Right lung (tissue), 5 donors: Measurements from ENCODE around the gene ROR2. TPM values are rescaled to one million over a fixed set of nuclear protein-coding genes. Genes with fewer than 3 reads are reported as not detected.

Experiments used
- DNase-seq, 2 donors: peaks; one replicate each; pipeline ENCODE4 v3.0.0-alpha.2; 2013
- polyA plus RNA-seq, 5 donors: library from polyadenylated mRNA; unstranded; fragments of 120-200 nt; gene quantifications; one replicate each; pipeline versions ENCODE4 v1.2.1 to v1.2.3, GENCODE V29; 2013; ENCODE audit warnings: inconsistent platforms in 1 of 5, low replicate concordance in 1 of 5; ENCODE audit not compliant: insufficient read length in 5 of 5, insufficient read depth in 1 of 5

The ROR2 gene
- polyA plus RNA-seq, 5 donors, result 24.4 to 33.5 (median 29.7) TPM

DNA sequence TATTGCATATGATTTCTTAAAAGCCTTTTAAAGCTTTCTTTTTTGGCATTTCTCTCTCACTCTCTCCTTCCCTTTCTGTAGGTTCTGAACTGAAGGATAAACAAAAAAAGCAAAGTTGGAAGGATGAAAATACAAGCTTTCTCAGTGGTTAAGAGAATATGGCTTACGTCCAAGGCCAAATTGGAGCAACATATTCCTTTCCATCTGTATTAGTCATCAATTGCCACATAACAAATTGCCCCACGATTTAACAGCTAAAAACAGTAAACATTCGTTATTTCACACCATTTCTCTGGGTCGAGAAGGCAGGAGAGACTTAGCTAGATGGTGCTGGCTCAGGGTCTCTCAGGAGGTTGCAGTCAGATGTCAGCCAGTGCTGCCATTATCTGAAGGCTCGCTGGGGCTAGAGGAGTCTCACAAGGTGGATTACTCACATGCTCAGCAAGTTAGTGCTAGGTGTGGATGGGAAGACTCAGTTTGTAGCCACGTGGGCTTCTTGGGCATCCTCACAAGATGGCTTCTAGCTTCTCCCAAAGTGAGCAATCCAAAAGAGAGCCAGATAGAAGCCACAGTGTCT is 2.0 kb upstream of the ROR2 start:
- no peak for DNase-seq

DNA sequence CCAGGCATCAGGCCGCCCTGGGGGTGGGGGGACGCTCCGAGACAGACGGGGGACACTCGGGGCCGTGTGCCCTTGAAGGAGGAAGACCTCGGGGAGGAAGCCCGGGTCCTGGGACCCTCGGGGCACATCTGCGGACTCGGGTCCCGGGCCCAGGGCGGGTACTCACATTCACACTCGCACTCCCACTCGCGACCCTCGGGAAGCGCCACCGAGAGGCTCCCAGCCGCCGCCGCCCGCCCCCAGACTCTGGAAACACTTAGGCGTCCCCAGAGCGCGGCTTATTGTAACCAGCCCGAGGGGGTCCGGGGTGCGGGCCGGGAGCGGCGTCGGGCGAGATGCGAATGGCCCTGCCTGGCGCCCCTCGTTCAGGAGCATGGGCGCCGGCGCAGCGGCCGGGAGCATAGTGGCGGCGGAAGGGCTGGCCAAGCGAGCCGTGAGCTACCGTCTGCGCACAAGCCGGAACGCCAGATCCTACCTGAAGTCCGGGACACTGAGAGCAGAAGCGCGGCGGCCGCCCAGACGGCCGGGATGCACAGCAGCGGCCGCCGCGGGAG is 559 bp downstream of the ROR2 start:
- no peak for DNase-seq

DNA sequence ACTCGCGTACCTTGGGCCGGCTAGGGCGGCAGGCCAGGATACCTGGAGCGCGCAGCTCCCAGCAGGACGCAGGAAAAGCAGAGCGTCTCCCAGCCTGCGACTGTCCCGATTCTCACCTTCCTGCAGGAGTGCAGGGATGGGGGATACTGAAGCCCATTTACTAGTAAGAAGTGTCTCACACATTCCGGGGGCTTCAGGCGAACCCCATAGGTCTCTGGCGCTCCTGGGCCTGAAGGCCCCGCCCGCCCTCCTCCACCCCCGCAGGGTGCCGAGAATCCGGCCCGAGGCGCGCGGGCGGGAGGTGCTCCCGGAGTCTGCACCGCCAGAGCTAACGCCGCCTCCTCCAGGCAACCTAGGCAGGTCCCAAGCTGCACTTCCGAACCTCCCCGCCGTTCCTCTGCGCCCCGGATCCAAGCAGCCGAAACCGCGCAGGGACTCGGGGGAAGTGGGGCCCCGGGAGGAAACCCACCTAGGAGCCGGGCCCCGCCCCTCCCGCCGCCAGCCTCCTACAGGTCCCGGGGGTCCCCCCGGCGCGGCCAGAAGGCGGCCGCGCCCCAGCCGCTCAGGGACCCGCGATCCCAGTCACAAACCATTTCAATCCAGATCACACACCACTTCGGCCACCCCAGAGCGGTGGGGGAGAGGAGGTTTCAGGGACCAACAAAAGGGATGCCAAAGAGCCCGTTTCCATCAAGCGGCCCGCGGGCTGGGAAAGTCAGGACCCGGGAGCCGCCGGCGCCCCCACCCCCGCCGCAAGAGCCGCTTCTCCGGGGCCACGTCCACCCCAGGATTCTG is 1.2 kb downstream of the ROR2 start:
- DNase-seq, result peak; percentile 58 to 61

DNA sequence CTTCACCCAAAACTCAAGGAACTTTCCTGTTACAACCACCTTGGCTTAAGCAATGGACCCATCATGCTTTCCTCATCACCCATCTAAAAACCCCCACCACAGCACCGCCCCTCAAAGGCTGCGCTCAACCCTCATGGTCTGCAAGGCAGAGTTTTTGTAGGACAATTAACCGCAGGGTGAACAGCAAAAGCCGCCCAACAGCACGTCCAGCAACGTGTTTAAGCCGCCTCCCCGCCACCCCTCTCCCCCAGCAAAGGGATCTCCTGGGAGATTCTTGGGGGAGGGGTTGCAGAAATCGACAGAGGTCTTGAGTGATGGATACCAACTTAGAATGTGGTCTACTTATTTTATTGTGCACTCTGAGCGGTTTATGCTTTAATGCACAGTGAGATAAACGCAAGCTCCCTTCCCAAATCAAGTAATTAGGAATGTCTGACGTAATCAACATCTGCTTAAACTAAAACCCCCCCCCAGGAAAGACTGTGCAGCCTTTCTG is 1.9 kb downstream of the ROR2 start:
- peak in 1 of 2 donors; percentile 51 for DNase-seq

DNA sequence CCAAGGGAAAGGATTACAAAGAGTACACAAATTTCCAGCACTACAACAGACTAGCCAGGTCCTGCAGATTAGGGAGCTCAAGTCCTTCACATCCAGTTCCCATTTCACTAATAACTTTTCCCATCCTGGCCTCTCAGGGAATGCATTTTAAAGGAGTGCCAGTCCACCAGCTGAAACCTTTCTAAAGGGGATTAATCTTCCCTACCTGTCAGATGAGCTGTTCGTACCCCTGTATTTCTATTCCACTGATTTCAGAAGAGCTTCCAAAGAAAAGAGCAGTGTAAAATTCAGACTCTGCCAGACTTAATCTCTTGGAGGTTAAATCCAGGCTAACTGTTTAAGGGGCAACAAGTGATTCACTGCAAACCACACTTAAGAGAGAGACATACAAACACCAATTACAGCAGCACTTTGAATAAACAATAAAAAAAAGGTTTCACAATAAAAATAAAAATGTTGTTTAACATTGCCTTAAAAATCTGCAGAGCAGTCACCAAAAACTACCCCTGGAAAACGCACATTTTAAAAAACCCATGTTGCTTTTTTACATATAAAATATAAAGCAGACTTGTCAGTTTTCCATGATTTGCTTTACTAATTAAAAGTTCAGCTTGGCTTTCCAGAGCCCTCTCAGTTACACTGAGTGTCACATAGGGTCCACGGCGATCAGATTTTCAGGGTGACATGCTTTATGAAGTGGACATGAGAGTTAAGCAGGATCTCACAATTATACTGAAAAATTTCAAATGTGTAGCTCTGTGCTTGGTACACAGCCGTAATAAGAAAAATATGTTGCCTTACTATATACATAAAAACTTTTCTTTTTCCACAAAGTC is 3.2 kb downstream of the ROR2 start:
- no peak for DNase-seq

DNA sequence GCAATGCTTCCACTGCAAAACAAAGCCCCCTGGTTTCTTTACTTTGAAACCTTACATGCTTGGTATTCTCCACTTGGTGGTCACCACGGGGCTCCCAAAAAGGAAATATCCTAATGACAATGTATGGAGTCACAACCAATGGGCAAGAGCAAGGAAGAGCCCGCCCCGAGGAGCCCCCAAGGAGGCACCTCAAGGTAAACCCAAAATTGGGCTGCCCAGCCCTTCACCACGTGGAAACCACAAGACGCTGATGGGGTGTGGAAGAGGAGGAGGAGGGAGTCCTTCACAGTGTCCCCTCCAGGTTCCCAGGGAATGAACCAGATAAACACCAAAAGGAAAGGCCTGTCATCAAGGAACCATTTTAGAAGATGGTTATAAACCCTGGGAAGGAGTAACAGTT is 3.8 kb downstream of the ROR2 start:
- DNase-seq, result no peak

DNA sequence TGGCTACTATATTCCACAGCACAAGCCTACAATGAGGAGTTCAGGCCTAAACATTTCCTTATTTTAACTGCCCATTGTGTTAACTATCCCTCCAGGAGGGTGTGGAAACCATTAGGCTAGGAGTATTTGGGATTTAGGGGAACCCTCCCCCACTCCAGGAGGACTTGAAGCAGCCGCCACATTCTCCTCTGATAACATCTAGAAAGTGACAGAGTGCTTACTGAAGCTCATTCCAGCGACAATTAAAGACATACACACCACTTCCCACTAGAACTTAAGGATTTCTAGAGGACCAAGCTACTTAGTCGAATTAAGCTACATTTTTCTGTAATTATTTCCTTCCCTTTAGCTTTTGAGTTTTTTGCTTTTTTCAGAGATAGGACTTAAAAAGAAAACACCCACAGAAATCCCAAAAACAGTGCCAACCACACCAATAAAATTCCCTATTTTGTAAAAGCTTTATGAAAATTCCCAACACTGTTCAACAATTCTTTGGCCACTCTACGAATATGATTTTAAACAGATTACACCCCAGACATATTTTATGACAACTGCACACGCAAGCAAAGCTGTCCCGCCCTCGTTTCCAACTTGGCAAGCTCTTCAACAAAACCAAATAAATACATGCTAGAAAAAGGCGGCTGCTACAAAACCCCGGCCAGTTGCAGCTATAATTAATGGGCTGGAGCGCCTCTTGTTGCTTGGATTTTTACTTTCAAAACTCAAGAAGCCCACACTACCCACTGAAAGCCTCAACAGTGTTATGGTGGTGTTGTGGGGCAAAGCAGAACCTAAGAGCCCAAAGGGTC is 4.5 kb downstream of the ROR2 start:
- peak; percentile 85 to 90 for DNase-seq

DNA sequence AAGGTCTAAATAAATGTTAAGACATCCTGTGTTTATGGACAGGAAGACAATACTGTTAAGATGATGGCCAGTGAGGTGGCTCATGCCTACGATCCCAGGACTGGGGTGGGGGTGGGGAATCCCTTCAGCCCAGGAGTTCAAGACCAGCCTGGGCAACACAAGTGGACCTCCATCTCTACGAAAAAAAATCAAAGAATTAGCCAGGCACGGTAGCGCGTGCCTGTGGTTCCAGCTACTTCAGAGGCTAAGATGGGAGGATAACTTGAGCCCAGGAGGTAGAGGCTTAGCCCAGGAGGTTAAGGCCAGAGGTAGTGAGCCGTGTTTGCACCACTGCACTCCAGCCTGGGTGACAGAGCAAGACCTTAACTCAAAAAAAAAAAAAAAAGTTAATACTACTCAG is 5.3 kb downstream of the ROR2 start:
- DNase-seq, result no peak

DNA sequence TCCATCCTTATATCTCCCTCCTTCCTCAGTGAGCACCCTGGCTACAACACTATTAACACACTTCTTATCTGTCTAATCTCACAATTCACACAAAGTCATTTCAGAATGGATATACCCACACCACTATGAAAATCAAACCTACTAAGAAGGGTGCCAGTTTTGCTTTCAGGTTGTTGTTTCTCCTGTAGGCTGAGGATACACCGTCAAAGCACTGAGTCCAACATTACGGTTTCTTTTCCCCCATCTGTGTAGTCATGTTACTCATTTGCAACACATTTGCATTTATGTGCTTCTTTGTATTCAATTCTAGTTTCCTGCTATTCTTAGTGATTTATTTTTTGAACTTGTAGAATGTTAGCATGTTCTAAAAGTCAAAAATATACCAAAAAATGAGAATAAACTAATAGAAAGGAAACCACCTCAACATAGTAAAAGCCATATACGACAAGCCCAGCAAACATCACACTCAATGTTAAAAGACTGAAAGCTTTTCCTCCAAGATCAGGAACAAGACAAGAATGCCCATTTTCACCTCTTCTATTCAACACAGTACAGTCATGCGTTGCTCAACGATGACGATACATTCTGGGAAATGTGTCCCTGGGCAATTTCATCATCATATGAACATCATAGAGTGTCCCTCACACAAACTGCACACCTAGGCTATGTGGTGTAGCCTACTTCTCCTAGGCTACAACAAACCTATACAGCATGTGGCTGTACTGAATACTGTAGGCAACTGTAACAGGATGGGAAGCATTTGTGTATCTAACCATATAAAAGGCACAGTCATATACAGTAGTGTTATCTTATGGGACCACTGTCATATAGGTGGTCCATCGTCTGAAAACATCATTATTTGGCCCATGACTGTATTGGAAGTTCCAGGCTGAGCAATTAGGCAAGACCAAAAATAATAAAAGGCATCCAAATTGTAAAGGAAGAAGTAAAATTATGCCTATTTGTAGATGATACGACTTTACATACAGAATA is 6.3 kb downstream of the ROR2 start:
- DNase-seq, result no peak

DNA sequence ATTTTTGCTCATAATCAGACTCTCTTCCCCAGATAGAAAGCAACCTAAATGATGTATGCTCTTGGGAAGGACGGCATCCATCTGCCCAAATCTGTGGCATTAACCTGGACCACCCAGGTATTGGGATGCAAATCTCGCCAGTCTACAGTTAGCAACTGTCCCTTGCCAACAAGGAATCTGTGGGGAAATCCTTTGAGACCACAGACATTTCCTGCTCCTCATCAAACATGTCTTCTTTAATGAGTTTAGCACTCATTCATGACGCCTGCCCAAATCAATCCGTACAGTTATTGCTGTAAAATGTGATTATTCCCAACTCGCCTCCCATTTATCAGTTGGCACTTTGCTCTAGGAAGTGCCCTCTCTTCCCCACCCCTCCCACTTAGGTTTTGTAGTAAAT is 7.8 kb downstream of the ROR2 start:
- DNase-seq, result no peak

DNA sequence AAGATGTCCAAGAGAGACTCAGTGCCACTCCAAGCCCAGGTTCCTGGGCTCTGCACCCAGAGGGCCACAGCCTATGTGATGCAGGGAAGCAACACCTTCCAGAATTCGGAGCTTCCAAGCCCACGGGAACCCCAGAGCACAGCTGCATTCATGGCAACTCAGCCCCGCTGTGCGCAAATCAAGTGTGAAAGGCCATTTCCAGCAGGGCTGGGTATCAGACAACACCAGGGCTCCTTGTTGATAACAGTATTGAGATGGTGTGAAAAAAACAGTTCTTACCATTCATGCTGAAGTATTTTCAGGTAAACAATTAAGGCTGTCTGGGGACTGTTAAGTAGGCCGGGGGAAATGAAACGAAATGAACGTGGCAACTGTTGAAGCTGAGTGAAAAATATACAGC is 10.1 kb downstream of the ROR2 start:
- DNase-seq, result no peak

DNA sequence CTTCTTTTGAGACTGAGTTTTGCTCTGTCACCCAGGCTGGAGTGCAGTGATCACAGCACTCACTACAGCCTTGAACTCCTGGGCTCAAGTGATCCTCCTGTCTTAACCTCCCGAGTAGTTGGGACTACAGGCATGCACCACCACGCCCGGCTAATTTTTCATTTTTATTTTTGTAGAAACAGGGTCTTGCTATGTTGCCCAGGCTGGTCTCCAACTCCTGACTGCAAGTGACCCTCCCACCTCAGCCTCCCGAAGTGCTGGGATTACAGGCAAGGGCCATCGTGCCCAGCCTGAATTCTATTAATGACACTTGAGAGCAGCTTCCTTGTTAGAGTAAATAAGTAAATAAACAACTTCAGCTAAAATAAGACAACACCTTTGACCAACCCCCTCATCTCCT is 12.3 kb downstream of the ROR2 start:
- no peak for DNase-seq

DNA sequence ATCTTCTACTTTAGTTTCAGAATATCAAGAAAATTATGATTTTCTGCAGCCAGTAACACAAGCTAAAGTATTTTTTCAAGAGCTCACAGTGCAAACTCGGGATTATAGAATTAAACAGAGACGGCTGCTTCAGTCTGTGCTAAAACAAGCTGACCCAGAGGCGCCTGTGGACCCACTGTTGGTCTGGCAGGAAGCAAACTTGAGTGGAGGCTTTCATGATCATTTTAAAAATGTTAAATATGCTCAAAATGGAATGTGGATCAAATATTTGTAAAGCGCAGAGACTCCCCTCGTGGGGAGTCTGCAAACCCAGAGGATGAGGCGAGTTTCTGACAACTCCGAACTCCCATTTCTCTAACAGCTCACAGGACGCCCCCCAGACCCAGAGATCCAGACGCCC is 13.0 kb downstream of the ROR2 start:
- DNase-seq, result no peak

DNA sequence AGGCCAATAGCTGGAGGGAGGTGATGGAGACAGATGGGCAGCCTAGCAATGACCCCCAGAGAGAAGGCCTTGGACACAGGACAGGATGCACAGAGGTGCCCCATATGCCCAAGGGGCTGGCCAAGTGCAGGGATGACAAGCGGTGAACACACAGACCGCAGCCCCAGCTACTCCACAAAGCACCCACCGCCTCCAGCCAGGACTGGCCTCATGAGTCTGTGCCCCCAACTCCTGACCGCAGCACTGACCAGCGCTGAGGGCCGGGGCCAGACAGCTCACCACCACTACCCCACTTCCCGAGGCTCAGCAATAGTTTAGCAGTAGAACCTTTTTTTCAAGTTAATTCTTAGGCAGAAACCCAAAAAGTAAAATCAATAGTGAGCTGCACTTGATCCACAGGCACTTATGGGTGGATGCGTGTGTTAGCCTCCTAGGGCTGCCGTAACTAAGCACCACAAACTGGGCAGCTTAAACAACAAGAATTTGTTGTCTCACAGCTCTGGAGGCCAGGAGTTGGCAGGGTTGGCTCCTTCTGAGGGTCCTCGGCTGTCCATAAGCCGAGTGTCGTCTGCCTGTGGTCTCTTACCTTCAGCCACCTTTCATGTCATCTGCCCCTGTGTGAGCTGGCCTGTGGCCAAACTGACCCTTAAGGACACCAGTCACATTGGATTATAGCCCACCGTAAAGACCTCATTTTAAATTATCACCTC is 14.1 kb downstream of the ROR2 start:
- no peak for DNase-seq

DNA sequence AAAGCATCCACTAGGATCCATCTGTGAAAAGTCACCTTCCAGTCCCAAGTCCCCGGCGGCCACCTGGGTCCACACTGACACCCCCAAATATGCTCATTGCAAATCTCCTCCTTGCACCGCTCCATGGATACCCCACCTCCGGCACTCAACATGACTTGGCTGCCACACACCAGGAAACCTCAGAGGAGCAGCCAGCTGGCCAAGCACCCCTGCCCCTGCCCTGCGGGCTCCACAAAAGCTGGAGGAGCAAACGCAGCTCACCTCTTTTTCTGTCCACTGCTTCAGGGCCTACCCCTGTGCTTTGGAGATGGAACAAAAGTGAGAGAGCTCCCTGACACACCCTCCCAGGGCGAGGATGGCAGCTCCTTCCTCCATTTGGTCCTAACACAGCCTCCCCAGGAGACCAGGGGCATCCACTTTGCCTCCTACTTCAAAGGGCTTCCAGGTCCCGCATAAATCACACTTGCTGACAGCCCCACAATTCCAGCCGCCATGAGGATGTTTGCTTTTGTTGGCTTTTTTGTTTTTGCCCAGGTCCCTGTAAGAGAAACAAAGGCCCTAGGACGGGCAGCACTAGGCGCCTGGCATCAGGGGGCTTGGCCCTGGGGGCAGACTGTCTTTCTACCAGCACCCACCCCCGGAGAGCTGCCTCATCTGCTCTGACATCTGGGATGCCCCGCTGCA is 14.8 kb downstream of the ROR2 start:
- DNase-seq, result no peak

DNA sequence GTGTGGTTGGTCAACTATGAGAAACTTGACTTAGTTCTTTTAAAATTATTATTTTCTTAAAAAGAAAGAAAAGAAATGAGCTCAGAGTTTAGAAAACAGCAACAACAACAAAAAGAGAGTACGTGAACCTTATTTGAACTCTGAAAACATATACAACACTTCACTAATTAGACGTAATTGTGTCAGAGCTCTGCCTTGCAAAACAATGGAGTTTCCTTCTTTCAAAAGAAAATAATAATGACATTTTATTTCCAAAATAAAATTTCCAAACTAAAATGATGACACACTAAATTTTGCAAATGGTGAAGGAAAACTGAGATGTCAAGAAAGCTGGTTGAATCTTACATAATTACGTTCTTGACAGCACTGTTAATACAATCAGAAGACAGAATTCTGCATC is 15.4 kb downstream of the ROR2 start:
- peak in 1 of 2 donors; percentile 40 for DNase-seq

DNA sequence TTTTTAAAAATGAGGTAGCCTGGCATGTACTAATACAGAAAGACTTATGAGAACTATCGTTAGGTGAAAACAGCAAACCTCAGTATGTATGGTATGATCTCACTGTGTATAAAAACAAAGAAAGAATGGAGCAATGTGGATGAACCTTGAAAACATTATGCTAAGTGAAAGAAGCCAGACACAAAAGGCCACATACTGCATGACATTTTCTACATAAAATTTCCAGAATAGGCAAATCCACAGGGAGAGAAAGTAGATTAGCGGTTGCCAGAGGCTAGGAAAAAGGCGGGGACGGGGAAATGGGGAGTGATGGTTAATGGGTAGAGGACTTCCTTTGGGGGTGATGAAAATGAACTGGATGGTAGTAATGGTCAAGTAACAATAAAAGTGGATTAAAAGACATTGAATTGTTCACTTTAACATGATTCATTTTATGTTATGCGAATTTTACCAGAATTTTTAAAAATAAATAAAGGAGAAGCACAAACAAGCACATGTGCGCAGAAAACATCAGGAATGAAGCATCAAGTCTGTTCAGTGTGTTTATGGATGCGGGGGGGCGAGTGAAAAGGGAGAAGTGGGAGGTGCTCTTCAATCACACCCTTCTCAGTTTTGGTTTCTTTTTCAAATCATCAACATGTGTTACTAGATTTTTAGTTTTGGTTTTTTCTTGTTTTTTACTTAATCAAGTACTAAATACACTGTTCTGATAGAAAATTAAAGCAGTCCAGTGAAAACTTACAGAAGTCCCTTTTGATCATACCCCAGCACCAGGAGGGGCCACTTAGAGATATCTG is 16.3 kb downstream of the ROR2 start:
- DNase-seq, result no peak

DNA sequence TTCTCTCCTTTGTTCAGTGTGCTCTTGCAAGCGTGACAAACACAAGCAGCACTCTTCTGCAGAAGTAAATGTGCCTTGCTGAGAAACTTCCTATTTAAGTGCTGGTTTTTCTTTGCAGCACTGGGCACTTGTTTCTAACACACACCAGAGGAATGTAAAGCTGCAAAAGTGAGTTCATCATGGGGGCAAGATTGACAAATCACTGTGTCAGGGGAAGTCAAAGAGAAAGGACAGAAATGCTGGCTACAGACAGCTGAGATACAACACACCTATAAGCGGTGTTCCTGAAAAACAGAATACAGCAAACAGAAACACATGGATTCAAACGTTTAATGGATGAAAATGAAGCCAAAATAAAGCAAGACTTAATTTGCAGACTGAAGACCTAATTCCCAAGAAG is 19.6 kb downstream of the ROR2 start:
- DNase-seq, result no peak
